Trophoblast cell (in vitro differentiated cells and primary cell): Measurements from ENCODE around the gene NUDT3.

Experiments used
- DNase-seq, 2 donors: peaks; one replicate each; pipeline ENCODE4 v3.0.0-alpha.2; 2016
- H2AFZ ChIP-seq: 2 replicates; pipeline ENCODE4 v1.6.1; 2013; ENCODE audit warnings: low read length, moderate library complexity, mild to moderate bottlenecking; ENCODE audit not compliant: insufficient read depth, poor library complexity
- H2AK5ac ChIP-seq: 2 replicates; pipeline ENCODE4 v1.6.1; 2013; ENCODE audit warnings: mild to moderate bottlenecking, low read length
- H2BK120ac ChIP-seq: 2 replicates; pipeline ENCODE4 v1.6.1; 2013; ENCODE audit warnings: low read length, mild to moderate bottlenecking, moderate library complexity; ENCODE audit not compliant: insufficient read depth, poor library complexity
- H2BK12ac ChIP-seq: 2 replicates; pipeline ENCODE4 v1.6.1; 2013; ENCODE audit warnings: mild to moderate bottlenecking, low read length, moderate library complexity
- H2BK5ac ChIP-seq: 2 replicates; pipeline ENCODE4 v1.6.1; 2013; ENCODE audit warnings: low read length, low read depth, moderate library complexity, mild to moderate bottlenecking; ENCODE audit not compliant: poor library complexity
- H3K14ac ChIP-seq: 2 replicates; pipeline ENCODE4 v1.6.1; 2013; ENCODE audit warnings: mild to moderate bottlenecking, low read length
- H3K18ac ChIP-seq: 2 replicates; pipeline ENCODE4 v1.6.1; 2013; ENCODE audit warnings: mild to moderate bottlenecking, low read length
- H3K23ac ChIP-seq: 2 replicates; pipeline ENCODE4 v1.6.1; 2013; ENCODE audit warnings: low read length
- H3K27ac ChIP-seq: 2 replicates; pipeline ENCODE4 v1.5.1; 2013; ENCODE audit warnings: low read depth, mild to moderate bottlenecking, inconsistent platforms, low read length, moderate library complexity
- H3K27me3 ChIP-seq: 2 replicates; pipeline ENCODE4 v1.6.1; 2013; ENCODE audit warnings: inconsistent platforms, mild to moderate bottlenecking, low read length, moderate library complexity; ENCODE audit not compliant: insufficient read depth
- H3K36me3 ChIP-seq, 2 experiments: 1 replicate in 1 of 2; 2 replicates in 1 of 2; pipeline ENCODE4 v1.6.1; 2013; ENCODE audit warnings: low read length in 2 of 2, mild to moderate bottlenecking in 2 of 2, moderate library complexity in 1 of 2; ENCODE audit not compliant: insufficient read depth in 2 of 2, control insufficient read depth in 1 of 2
- H3K4ac ChIP-seq: 2 replicates; pipeline ENCODE4 v1.6.1; 2013; ENCODE audit warnings: low read depth, mild to moderate bottlenecking, low read length, moderate library complexity
- H3K4me1 ChIP-seq, 2 experiments: 1 replicate in 1 of 2; 2 replicates in 1 of 2; pipeline ENCODE4 v1.6.1; 2013; ENCODE audit warnings: low read length in 2 of 2, mild to moderate bottlenecking in 2 of 2, moderate library complexity in 1 of 2; ENCODE audit not compliant: insufficient read depth in 2 of 2, control insufficient read depth in 1 of 2
- H3K4me2 ChIP-seq: 2 replicates; pipeline ENCODE4 v1.6.1; 2013; ENCODE audit warnings: inconsistent platforms, mild to moderate bottlenecking, low read length, moderate library complexity
- H3K4me3 ChIP-seq: 2 replicates; pipeline ENCODE4 v1.5.1; 2013; ENCODE audit warnings: mild to moderate bottlenecking, low read depth, low read length, inconsistent platforms
- H3K79me1 ChIP-seq: one replicate; pipeline ENCODE4 v1.6.1; 2013; ENCODE audit warnings: low read length
- H3K79me2 ChIP-seq: 2 replicates; pipeline ENCODE4 v1.6.1; 2013; ENCODE audit warnings: low read length, mild to moderate bottlenecking; ENCODE audit not compliant: control insufficient read depth, insufficient read depth, poor library complexity
- H3K9ac ChIP-seq: 2 replicates; pipeline ENCODE4 v1.6.1; 2013; ENCODE audit warnings: mild to moderate bottlenecking, low read length
- H3K9me3 ChIP-seq: 2 replicates; pipeline ENCODE4 v1.6.1; 2013; ENCODE audit warnings: low read depth, mild to moderate bottlenecking, control low read depth, inconsistent platforms, low read length; ENCODE audit not compliant: insufficient read depth
- H4K12ac ChIP-seq: 2 replicates; pipeline ENCODE4 v1.6.1; 2013; ENCODE audit warnings: low read depth, mild to moderate bottlenecking, low read length, moderate library complexity
- H4K8ac ChIP-seq: 2 replicates; pipeline ENCODE4 v1.6.1; 2013; ENCODE audit warnings: low read depth, mild to moderate bottlenecking, low read length, moderate library complexity
- H4K91ac ChIP-seq: one replicate; pipeline ENCODE4 v1.6.1; 2013; ENCODE audit warnings: low read depth, mild to moderate bottlenecking, low read length, moderate library complexity
- WGBS: extraction: QIAGEN DNeasy Blood & Tissue Kit; methylation state at CpG from one replicate; pipeline ENCODE4 v1.1.7; 2013; ENCODE audit warnings: missing lambda C conversion rate; ENCODE audit not compliant: insufficient read length, insufficient coverage; ENCODE audit errors: extremely low coverage; 5-methylcytosine and 5-hydroxymethylcytosine counted together

NUDT3 gene

GRCh38 chr6:34242252-34243130, 150.0 kb downstream of the NUDT3 start:
- Histone ChIP-seq H2AFZ (no peak overlapping the region), H3K79me1 (peaks cover 15% of the 10 kb centered on the region), H4K12ac (no peak overlapping the region), H3K4me2 (no peak overlapping the region), H4K91ac (no peak overlapping the region), H3K14ac (no peak overlapping the region), H3K9ac (no peak overlapping the region), H4K8ac (no peak overlapping the region), H2BK120ac (no peak overlapping the region), H2BK5ac (no peak overlapping the region), H3K27me3 (no peaks in the 10 kb centered on the region), H2BK12ac (no peak overlapping the region), H3K79me2 (peaks cover 12% of the 10 kb centered on the region), H3K4me3 (no peak overlapping the region), H3K9me3 (no peaks in the 10 kb centered on the region), H3K23ac (no peak overlapping the region), H3K18ac (no peak overlapping the region), H3K36me3 (peaks cover 45 to 52% of the 10 kb centered on the region in 2 experiments), H2AK5ac (no peak overlapping the region), H3K27ac (no peak overlapping the region), H3K4ac (no peak overlapping the region), H3K4me1 (peaks cover 15 to 32% of the 10 kb centered on the region in 2 experiments)
- no CpG with 5 or more reads among the region's 7 CpGs for WGBS
- no peak for DNase-seq

DNA sequence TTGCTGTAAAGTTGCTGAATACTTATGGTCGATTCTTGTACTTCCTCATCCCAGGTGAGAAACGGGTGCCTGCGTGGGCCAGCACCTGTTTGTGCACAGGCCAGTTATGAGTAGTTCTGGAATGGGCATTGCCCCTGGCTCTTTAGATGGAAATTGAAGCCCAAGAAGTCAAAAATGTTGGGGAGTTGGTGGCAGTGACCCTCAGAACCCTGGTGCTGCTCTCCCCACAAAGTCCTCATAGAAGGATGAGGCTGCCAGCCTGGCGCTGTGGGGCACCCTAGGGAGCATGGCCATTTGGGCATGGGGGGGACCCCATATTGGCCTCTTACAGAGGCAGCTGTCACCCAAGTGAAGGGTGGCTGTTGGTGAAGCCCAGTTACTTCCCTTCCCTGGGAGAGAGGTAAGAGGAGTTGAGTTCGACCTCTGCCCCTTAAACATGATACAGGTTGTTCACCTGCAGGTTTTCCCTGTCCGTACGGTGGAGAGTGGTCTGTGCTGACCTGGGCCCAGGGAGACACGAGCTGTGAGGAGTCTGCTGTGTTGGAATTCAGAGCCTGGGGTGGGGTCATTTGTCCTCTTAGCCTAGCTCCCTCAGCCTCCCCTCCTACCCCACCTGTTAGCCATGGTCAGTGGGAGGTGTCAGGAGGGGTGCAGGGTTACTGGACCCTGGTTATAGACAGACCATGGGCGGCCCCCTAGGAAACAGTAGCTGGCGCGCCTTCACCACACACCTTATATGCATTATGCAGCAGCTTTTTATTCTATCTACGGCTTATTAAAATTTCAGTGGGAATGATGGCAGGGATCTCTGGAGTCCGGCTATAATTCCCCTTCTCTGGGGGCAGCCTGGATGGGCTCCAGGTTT, 150.9 kb downstream of the NUDT3 start:
- DNase-seq, result no peak
- Histone ChIP-seq H3K36me3 (peaks cover 45 to 52% of the 10 kb centered on the region in 2 experiments), H3K27ac (no peak overlapping the region), H2AK5ac (no peak overlapping the region), H2BK5ac (no peak overlapping the region), H3K9ac (peak overlapping the region; percentile 67), H3K23ac (no peak overlapping the region), H4K91ac (no peak overlapping the region), H3K79me2 (peaks cover 15% of the 10 kb centered on the region), H2AFZ (no peak overlapping the region), H3K14ac (no peak overlapping the region), H2BK12ac (no peak overlapping the region), H3K4me2 (no peak overlapping the region), H3K4ac (no peak overlapping the region), H3K27me3 (no peaks in the 10 kb centered on the region), H3K79me1 (peaks cover 18% of the 10 kb centered on the region), H2BK120ac (no peak overlapping the region), H3K4me1 (peaks cover 15 to 32% of the 10 kb centered on the region in 2 experiments), H3K9me3 (no peaks in the 10 kb centered on the region), H3K18ac (no peak overlapping the region), H4K8ac (no peak overlapping the region), H4K12ac (no peak overlapping the region), H3K4me3 (no peak overlapping the region)
- no CpG with 5 or more reads among the region's 13 CpGs for WGBS

- Histone ChIP-seq H4K12ac (no peak overlapping the region), H3K4me3 (no peak overlapping the region), H3K79me1 (peaks cover 28% of the 10 kb centered on the region), H3K9me3 (no peaks in the 10 kb centered on the region), H3K27me3 (no peaks in the 10 kb centered on the region), H2AFZ (no peak overlapping the region), H4K8ac (no peak overlapping the region), H3K9ac (no peak overlapping the region), H3K27ac (no peak overlapping the region), H3K79me2 (peaks cover 17% of the 10 kb centered on the region), H3K14ac (no peak overlapping the region), H2BK120ac (no peak overlapping the region), H2BK5ac (no peak overlapping the region), H4K91ac (no peak overlapping the region), H3K18ac (no peak overlapping the region), H2AK5ac (no peak overlapping the region), H3K4me1 (peaks cover 17 to 37% of the 10 kb centered on the region in 2 experiments), H3K4me2 (no peak overlapping the region), H3K23ac (no peak overlapping the region), H3K36me3 (peaks cover 45 to 52% of the 10 kb centered on the region in 2 experiments), H2BK12ac (no peak overlapping the region), H3K4ac (peak overlapping the region; percentile 24)
- DNase-seq, result no peak
- no CpG with 5 or more reads among the region's 22 CpGs for WGBS
These were observed 151.9 kb downstream of the NUDT3 start for GRCh38 chr6:34240329-34241248.

GRCh38 chr6:34239893-34240292, 152.6 kb downstream of the NUDT3 start:
- no peak overlapping the region for H3K4me2 ChIP-seq
- peaks cover 30% of the 10 kb centered on the region for H3K79me1 ChIP-seq
- H4K12ac ChIP-seq, result no peak overlapping the region
- no peak overlapping the region for H3K27ac ChIP-seq
- no peaks in the 10 kb centered on the region for H3K27me3 ChIP-seq
- peaks cover 18 to 38% of the 10 kb centered on the region in 2 experiments for H3K4me1 ChIP-seq
- WGBS, result no CpG with 5 or more reads among the region's 2 CpGs
- no peak overlapping the region for H3K23ac ChIP-seq
- H2BK5ac ChIP-seq, result no peak overlapping the region
- H3K79me2 ChIP-seq, result peaks cover 18% of the 10 kb centered on the region
- H2BK120ac ChIP-seq, result no peak overlapping the region
- no peak overlapping the region for H3K4ac ChIP-seq
- no peak overlapping the region for H3K4me3 ChIP-seq
- no peaks in the 10 kb centered on the region for H3K9me3 ChIP-seq
- no peak overlapping the region for H3K14ac ChIP-seq
- no peak overlapping the region for H2AFZ ChIP-seq
- peaks cover 41 to 47% of the 10 kb centered on the region in 2 experiments for H3K36me3 ChIP-seq
- H2BK12ac ChIP-seq, result no peak overlapping the region
- no peak overlapping the region for H3K18ac ChIP-seq
- H4K91ac ChIP-seq, result no peak overlapping the region
- H2AK5ac ChIP-seq, result no peak overlapping the region
- no peak overlapping the region for H4K8ac ChIP-seq
- no peak overlapping the region for H3K9ac ChIP-seq
- DNase-seq, result no peak
